ENCODE results near the gene CEMIP. TPM values are rescaled to one million over a fixed set of nuclear protein-coding genes. Genes with fewer than 3 reads are reported as not detected.

The CEMIP gene
- total RNA-seq, 6 experiments from 2014 or later, result 0.64 to 0.74 TPM; not detected in 4

GRCh38 chr15:80988148-80988796 is 209.1 kb downstream of the CEMIP start:
- no peaks in the 10 kb centered on the region for H3K36me3 ChIP-seq
- 43% methylated on average over 8 of the region's 8 CpGs for WGBS (ENCODE audit: insufficient coverage, low coverage, low lambda C conversion rate, missing lambda C conversion rate)
- ATAC-seq (no peak), DNase-seq (no peak)
- TF ChIP-seq CTCF (IDR thresholded peaks at IDR 0.05), result no peak
- no peak for TF ChIP-seq POLR2A (IDR thresholded peaks at IDR 0.05)
- H3K9me3 ChIP-seq, result no peaks in the 10 kb centered on the region
- no peaks in the 10 kb centered on the region for H3K27me3 ChIP-seq
- no peak overlapping the region for H3K27ac ChIP-seq
- intact Hi-C loops (cut with DNase I), result no loop called here
- peaks cover 0 to 15% (median 6%) of the 10 kb centered on the region in 4 donors for H3K4me1 ChIP-seq
- H3K4me3 ChIP-seq, result peak overlapping the region; percentile 78 to 88 (median 82)

- ATAC-seq (peak; percentile 10 to 35 (median 22)), DNase-seq (no peak)
- Histone ChIP-seq H3K27me3 (no peaks in the 10 kb centered on the region), H3K9me3 (no peaks in the 10 kb centered on the region), H3K4me1 (peaks cover 0 to 15% (median 6%) of the 10 kb centered on the region in 4 donors), H3K4me3 (peak overlapping the region; percentile 78 to 88 (median 82)), H3K36me3 (no peaks in the 10 kb centered on the region), H3K27ac (peak overlapping the region; percentile 79 to 84 (median 82))
- intact Hi-C loops (cut with DNase I), result no loop called here
- 0% methylated on average over 4 of the region's 7 CpGs for WGBS (ENCODE audit: insufficient coverage, low coverage, low lambda C conversion rate, missing lambda C conversion rate)
- no peak for TF ChIP-seq POLR2A (IDR thresholded peaks at IDR 0.05)
- TF ChIP-seq CTCF (IDR thresholded peaks at IDR 0.05), result no peak
These were observed 209.9 kb downstream of the CEMIP start for GRCh38 chr15:80989081-80989517.

- WGBS (ENCODE audit: insufficient coverage, low coverage, low lambda C conversion rate, missing lambda C conversion rate), result under 1% methylated on average over 14 of the region's 63 CpGs
- H3K27ac ChIP-seq, result peak within 1 kb of the TSS; percentile 82 to 89 (median 83)
- intact Hi-C loops (cut with DNase I), result loop anchor here in 1 of 2 donors (10.0 kb wide), 2 partner anchors 115 to 275 kb away; no protein-coding TSS in a partner anchor
- DNase-seq (peak; percentile 99), ATAC-seq (peak; percentile 96 to 99 (median 98))
- H3K4me3 ChIP-seq, result peak within 1 kb of the TSS; percentile 78 to 88 (median 82)
- H3K27me3 ChIP-seq, result no peaks in the 10 kb centered on the region
- TF ChIP-seq CTCF (IDR thresholded peaks at IDR 0.05) (no peak), POLR2A (IDR thresholded peaks at IDR 0.05) (peak; percentile 89)
- peaks cover 0 to 15% (median 6%) of the 10 kb centered on the region in 4 donors for H3K4me1 ChIP-seq
- H3K9me3 ChIP-seq, result no peaks in the 10 kb centered on the region
- no peaks in the 10 kb centered on the region for H3K36me3 ChIP-seq
These were observed 210.6 kb downstream of the CEMIP start, which contains the start of gene MESD for GRCh38 chr15:80989518-80990478. MESD (minus strand) TSS chr15:80989819; CDS start chr15:80989791, 28 bp downstream.

- Histone ChIP-seq H3K27ac (no peak overlapping the region), H3K4me3 (no peak overlapping the region), H3K36me3 (no peaks in the 10 kb centered on the region), H3K4me1 (peaks cover 0 to 15% (median 6%) of the 10 kb centered on the region in 4 donors), H3K27me3 (no peaks in the 10 kb centered on the region), H3K9me3 (no peaks in the 10 kb centered on the region)
- WGBS (ENCODE audit: insufficient coverage, low coverage, low lambda C conversion rate, missing lambda C conversion rate), result 83% methylated on average over 1 of the region's 1 CpG
- intact Hi-C loops (cut with DNase I), result loop anchor here in 1 of 2 donors (10.0 kb wide), 2 partner anchors 114 to 274 kb away; no protein-coding TSS in a partner anchor
- TF ChIP-seq POLR2A (IDR thresholded peaks at IDR 0.05) (no peak), CTCF (IDR thresholded peaks at IDR 0.05) (no peak)
- no peak for ATAC-seq
- DNase-seq, result no peak
These were observed 211.8 kb downstream of the CEMIP start for GRCh38 chr15:80990955-80991354.
